SK-N-MC (cell line): Measurements from ENCODE around the gene MIOX.

Experiments
- DNase-seq: peaks from one replicate; pipeline ENCODE4 v3.0.0-alpha.2; 2011; ENCODE audit warnings: low read depth, low spot score
- H3K27ac ChIP-seq: fragments of 200-600 bp; sonication (generic); 2 replicates; pipeline ENCODE4 v1.5.1; 2016; ENCODE audit warnings: mixed run types
- H3K36me3 ChIP-seq: fragments of 200-600 bp; sonication (generic); 2 replicates; pipeline ENCODE4 v1.6.1; 2017; ENCODE audit warnings: antibody characterized with exemption, low read length, mixed read lengths; ENCODE audit not compliant: insufficient read depth
- H3K4me3 ChIP-seq: fragments of 200-600 bp; sonication (generic); 2 replicates; pipeline ENCODE4 v1.5.1; 2016
- H3K9ac ChIP-seq: fragments of 200-600 bp; sonication (generic); 2 replicates; pipeline ENCODE4 v1.8.0; 2017; ENCODE audit warnings: mixed run types, mixed read lengths; ENCODE audit not compliant: insufficient read length
- H3K9me3 ChIP-seq: fragments of 200-600 bp; sonication (generic); 2 replicates; pipeline ENCODE4 v1.6.1; 2017; ENCODE audit warnings: low read depth, mild to moderate bottlenecking, antibody characterized with exemption, low read length, moderate library complexity, mixed read lengths
- EZH2 ChIP-seq: fragments of 200-600 bp; sonication (generic); IDR thresholded peaks from one replicate; pipeline ENCODE4 v1.6.1; 2017; ENCODE audit warnings: antibody characterized with exemption
- FOXP2 ChIP-seq: optimal IDR thresholded peaks from 2 replicates; pipeline ENCODE3; 2011; ENCODE audit warnings: mild to moderate bottlenecking, moderate library complexity; ENCODE audit not compliant: insufficient read depth; ENCODE audit errors: extremely low read length, control extremely low read depth
- POLR2AphosphoS5 ChIP-seq: IDR thresholded peaks from 2 replicates; pipeline ENCODE4 v1.6.1; 2012; ENCODE audit warnings: mild to moderate bottlenecking, low read depth, low read length, borderline replicate concordance

The MIOX gene

DNA sequence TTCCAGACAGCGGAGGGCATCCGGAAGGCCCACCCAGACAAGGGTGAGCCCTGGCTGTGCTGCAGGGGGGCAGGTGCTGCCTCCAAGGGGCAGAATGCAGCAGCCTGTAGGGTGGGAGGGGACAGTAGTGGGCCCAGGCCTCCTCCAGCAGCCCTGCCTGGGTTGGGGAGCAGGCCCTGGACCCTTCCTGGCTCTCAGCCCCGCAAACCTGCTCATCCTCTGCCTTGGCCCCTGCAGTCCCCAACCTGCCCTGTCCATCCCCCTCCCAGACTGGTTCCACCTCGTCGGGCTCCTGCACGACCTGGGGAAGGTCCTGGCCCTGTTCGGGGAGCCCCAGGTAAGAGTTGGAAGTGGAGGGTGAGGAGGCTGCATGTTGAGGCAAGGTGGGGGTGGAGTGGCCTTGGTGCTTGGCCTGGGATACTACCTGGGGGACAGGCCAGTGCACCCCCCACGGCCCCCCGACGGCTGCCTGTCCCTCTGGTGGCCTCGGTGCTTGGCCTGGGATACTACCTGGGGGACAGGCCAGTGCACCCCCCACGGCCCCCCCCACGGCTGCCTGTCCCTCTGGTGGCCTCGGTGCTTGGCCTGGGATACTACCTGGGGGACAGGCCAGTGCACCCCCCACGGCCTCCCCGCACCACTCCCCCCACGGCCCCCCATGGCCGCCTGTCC lies 1.5 kb downstream of the MIOX start:
- TF ChIP-seq EZH2 (no peak), FOXP2 (no peak), POLR2AphosphoS5 (no peak)
- Histone ChIP-seq H3K36me3 (no peaks in the 10 kb centered on the region; the same call in 1 of the 2 replicates), H3K9ac (no peak overlapping the region), H3K27ac (no peak overlapping the region), H3K9me3 (no peaks in the 10 kb centered on the region), H3K4me3 (no peak overlapping the region)
- DNase-seq, result no peak

DNA sequence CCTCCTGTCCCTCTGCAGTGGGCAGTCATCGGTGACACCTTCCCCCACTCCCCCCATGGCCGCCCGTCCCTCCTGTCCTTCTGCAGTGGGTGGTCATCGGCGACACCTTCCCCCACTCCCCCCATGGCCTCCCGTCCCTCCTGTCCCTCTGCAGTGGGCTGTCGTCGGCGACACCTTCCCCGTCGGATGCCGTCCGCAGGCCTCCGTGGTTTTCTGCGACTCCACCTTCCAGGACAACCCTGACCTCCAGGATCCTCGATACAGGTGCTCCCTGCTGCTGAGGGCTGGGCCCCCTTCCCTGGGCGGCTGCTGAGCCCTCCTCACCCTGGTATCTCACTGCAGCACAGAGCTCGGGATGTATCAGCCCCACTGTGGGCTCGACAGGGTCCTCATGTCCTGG lies 2.2 kb downstream of the MIOX start:
- DNase-seq, result no peak
- Histone ChIP-seq H3K9me3 (no peaks in the 10 kb centered on the region), H3K36me3 (no peaks in the 10 kb centered on the region), H3K4me3 (no peak overlapping the region), H3K27ac (no peak overlapping the region), H3K9ac (no peak overlapping the region)
- TF ChIP-seq FOXP2, result no peak
- TF ChIP-seq EZH2, result no peak
- no peak for TF ChIP-seq POLR2AphosphoS5

DNA sequence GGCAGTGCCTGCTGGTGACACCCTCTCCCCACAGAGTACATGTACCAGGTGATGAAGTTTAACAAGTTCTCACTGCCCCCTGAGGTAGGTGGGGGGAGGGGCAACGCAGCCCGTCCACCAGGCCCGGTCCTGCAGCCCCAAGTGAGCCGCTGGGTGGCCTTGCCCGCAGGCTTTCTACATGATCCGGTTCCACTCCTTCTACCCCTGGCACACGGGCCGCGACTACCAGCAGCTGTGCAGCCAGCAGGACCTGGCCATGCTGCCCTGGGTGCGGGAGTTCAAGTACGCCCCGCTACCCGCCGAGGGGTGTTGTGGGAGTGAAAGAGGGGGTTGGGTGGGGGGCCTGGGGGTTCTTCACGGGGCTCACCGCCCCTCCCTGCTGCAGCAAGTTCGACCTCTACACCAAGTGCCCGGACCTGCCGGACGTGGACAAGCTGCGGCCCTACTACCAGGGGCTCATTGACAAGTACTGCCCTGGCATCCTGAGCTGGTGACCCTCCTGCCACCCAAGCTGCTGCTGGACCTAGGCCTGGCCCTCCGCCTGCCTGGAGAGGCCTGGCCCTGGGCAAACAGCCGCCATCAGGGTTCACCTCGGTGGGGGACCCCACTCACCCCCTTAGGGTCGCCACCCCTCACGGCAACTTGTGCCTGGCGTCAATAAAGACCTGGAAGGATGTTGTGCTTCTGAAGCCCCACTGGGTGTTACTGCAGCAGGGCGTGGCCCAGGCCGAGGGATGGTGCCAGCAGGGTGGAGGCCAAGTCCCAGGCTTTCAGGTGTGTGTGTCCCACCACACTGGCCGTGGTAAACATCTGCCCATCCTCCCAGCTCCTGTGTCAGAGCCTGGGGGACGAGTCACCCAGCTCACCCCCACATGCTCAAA lies 2.9 kb downstream of the MIOX start:
- Histone ChIP-seq H3K4me3 (no peak overlapping the region), H3K36me3 (no peaks in the 10 kb centered on the region), H3K9ac (no peak overlapping the region), H3K9me3 (no peaks in the 10 kb centered on the region), H3K27ac (no peak overlapping the region)
- no peak for TF ChIP-seq FOXP2
- no peak for TF ChIP-seq POLR2AphosphoS5
- no peak for TF ChIP-seq EZH2
- no peak for DNase-seq

DNA sequence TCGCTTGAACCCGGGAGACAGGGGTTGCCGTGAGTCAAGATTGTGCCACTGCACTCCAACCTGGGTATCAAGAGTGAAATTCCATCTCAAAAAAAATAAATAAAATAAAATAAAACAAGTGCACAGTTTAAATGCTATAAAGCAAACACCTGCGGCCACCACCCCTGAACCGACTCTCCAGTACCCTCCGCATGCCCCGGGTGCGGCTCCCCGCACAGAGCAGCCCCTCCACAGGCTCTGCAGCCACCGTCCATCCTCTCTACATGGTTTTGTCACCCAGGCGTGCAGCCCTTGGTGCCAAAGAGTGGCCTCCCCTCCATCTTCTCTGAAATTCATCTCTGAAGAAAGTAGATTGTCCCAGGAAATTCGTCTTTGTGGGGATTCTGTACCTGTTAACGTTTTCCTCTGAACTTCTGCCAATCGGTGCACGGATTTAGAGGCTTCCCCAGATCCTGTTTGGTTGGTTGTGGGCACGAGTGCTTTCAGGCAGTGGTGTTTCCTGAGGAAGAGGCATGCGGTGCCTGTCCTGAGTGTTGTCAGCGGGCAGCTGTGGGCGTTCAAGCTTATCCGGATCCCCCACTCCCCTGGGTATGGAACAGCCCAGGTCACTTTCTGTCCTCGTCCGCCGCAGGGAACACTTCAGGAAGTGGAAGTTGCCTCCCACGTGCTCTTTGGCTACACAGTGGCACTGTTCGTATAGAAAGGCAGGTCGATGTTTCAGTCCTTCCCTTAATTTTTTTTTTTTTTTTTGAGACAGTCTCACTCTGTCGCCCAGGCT lies 4.1 kb downstream of the MIOX start:
- Histone ChIP-seq H3K27ac (no peak overlapping the region), H3K4me3 (no peak overlapping the region), H3K36me3 (no peaks in the 10 kb centered on the region), H3K9ac (no peak overlapping the region), H3K9me3 (no peaks in the 10 kb centered on the region)
- no peak for TF ChIP-seq FOXP2
- no peak for TF ChIP-seq POLR2AphosphoS5
- no peak for TF ChIP-seq EZH2
- DNase-seq, result no peak

DNA sequence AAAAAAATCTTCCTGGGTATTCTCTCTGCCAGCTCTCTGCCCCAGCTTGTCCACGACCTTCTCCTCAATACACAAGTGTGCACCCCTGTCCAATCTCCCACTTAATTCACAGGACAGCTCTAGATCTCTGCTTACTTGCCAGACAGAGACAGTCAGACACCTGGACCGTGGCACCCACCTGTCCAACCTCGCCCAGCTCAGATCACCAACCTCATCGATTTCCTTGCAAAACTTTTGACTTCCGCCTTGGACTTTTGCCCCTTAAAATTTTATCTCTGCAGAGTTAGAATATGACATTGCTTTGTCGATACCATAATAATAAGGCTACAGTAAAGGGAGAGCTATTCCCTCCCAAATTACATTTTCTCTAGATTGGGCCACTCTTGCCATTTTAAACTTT lies 10.4 kb downstream of the MIOX start:
- H3K27ac ChIP-seq, result no peak overlapping the region
- H3K4me3 ChIP-seq, result no peak overlapping the region
- TF ChIP-seq POLR2AphosphoS5 (no peak), EZH2 (no peak), FOXP2 (no peak)
- no peak for DNase-seq
- no peak overlapping the region for H3K9ac ChIP-seq
- H3K9me3 ChIP-seq, result no peaks in the 10 kb centered on the region
- no peaks in the 10 kb centered on the region for H3K36me3 ChIP-seq

DNA sequence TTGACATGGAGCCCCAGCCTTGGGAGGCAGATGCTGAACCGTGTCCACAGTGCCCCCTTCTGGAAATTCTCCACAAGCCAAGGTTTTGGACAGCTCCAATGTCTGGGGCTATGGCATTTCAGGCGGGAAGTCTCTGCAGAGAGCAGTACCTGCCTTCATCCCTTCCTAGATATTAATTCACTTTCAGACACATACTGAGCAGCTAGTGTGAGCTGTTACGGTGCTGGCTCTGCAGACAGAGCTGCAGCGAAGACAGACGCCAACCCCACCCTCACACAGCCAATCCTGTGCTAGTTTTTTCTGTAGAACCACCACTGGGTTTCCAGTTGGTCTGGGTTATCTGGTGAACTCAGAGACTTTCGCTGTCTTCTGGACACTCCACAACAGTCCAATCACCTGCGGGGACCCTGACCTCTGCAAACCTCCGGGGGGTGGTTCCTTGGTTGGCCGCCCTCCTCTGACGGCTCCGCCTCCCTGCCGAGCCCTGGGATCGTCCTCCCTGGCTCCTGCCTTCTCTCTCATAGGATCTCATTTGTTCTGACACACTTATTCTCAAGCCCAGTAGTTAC lies 11.7 kb downstream of the MIOX start:
- Histone ChIP-seq H3K36me3 (no peaks in the 10 kb centered on the region; the same call in 1 of the 2 replicates), H3K9me3 (no peaks in the 10 kb centered on the region), H3K27ac (no peak overlapping the region), H3K9ac (no peak overlapping the region), H3K4me3 (peak overlapping the region; percentile 55)
- DNase-seq, result no peak
- TF ChIP-seq EZH2 (no peak), POLR2AphosphoS5 (no peak), FOXP2 (no peak)

DNA sequence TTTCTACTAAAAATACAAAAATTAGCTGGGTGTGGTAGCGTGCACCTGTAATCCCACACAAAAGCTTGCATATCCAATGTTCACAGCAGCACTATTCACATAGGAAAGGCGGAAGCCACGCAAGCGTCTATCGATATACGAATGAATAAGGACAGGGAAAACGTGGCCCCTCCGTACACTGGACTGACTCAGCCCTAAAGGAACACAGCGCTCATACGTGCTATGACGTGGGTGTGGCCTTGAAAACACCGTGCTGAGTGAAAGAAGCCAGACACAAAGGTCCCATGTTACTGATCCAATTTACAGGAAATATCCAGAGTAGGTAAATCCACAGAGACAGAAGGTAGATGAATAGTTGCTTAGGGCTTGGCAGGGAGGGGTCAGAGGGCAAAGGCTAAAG lies 13.8 kb downstream of the MIOX start:
- Histone ChIP-seq H3K9ac (no peak overlapping the region), H3K9me3 (no peaks in the 10 kb centered on the region), H3K27ac (no peak overlapping the region), H3K36me3 (peaks cover 9% of the 10 kb centered on the region; the same call in 1 of the 2 replicates), H3K4me3 (no peak overlapping the region)
- DNase-seq, result no peak
- no peak for TF ChIP-seq FOXP2
- TF ChIP-seq POLR2AphosphoS5, result no peak
- no peak for TF ChIP-seq EZH2
